Activated CD4-positive, alpha-beta T cell treated with anti-CD3 and anti-CD28 coated beads, Interleukin-2, amount 50 U/mL, for 4 hours (primary cell): Measurements from ENCODE around the gene S100PBP.

Source experiments
- DNase-seq, 2 experiments: peaks; one replicate each; pipeline ENCODE4 v3.0.0-alpha.2; 2020

S100PBP gene

DNA sequence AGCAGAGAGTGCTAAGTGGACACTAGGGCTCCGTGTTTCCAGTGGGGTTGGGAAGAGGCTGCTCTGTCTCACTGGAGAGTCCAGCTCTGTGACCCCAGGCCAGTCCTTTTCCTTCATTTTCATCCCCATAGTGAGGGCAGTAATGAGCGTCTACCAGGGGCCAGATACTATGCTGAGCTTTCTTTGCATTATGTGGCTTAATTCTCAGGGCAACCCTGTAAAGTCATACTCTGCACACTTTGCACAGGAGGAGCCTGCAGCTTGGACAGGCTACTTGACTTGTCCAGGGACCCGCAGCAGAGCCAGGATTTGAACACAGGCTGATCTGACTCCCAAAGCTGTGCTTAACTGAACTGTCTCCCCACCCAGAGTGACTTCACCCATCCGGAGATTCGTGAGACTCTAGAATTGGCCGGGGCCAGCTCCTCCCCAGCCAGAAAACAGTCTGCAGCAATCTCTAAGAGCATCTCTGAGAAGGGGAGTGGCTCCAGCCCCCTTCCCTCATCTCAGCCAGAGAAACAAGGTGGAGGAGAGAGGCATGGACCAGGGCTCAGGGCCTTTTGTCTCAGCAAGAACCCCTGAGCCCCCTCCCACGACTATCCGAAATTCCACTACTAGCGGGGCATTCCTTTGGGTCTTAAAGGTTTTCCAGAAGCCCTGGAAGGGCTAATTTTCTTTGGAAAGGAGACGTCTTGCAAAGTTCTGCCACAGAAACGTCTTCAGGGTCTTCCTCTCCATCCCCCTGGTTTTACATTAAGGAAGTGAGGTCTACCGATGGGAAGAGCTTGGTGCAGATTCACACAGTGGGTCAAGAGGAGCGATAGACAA lies 54.1 kb downstream of the S100PBP start:
- DNase-seq, result no peak

DNA sequence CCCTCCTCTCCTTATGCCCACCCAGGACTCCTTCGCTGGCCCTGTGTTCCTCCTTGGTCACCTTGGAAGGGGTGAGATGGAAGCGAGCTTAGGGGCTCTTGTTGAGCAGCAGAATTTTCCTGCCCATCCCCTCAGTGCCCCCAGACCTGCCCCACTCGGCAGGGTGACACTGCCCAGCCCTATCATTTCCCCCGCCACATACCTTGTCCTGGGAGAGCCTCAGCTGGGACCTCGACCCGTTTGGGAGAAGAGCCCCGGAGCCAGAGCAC lies 54.7 kb downstream of the S100PBP start:
- no peak for DNase-seq

DNA sequence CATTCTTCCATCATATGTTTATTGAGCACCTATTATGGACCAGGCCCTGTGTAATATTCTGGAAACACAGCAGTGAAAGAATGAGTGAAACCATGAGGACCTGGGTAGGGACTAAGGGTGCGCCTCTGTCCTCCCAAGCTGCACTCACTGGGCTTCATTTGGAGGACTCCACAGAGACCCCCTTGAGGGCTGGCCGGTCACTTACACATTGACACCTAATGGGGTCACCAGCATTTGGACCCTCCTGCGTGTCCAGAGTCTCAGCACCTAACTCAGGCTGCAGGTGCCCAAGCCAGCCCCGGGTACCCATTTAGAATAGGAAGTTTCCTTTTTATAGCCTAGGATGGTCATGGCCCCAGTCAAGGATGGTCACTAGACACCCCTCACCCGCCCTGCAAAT lies 56.0 kb downstream of the S100PBP start:
- DNase-seq, result no peak

DNA sequence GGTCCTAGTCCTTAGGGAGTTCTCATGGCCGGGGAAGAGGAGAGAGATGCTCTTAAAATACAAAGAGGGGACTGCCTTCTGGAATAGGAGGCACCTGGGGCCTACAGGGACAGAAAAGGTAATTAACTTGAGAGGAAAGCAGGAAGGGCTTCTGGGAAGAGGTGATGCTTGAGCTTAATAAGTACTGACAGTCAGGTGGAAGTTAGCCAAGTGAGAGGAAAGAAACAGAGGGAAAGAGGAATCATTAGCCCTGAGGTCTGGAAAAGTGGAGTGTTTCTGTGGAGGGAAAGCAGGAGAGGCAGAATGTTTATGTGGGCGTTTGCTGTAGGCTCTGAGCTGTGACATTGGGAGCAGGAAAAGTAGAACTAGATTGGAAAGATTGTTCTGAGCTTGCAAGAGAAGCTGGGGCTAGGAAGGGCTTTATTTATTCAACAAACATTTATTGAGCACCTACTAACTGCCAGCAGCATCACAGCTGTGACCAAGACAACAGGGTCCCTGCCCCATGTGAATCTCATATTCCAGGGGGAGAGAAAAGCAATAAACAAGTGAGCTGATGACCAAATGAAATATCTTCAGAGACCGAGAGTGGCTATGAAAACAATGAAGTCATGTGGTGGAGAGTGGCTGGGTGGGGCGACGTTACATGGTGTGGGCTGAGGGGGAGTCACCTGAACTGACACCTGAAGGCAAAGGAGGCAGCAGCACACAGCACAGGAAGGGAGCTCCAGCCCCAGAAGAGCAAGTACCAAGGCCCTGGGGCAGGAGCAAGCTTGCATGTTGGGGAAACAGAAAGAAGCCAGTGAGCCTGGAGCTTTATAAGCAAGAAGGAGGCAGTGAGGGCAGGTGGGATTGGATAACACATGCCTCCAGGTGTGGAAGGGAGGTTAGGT lies 57.7 kb downstream of the S100PBP start:
- DNase-seq, result no peak

DNA sequence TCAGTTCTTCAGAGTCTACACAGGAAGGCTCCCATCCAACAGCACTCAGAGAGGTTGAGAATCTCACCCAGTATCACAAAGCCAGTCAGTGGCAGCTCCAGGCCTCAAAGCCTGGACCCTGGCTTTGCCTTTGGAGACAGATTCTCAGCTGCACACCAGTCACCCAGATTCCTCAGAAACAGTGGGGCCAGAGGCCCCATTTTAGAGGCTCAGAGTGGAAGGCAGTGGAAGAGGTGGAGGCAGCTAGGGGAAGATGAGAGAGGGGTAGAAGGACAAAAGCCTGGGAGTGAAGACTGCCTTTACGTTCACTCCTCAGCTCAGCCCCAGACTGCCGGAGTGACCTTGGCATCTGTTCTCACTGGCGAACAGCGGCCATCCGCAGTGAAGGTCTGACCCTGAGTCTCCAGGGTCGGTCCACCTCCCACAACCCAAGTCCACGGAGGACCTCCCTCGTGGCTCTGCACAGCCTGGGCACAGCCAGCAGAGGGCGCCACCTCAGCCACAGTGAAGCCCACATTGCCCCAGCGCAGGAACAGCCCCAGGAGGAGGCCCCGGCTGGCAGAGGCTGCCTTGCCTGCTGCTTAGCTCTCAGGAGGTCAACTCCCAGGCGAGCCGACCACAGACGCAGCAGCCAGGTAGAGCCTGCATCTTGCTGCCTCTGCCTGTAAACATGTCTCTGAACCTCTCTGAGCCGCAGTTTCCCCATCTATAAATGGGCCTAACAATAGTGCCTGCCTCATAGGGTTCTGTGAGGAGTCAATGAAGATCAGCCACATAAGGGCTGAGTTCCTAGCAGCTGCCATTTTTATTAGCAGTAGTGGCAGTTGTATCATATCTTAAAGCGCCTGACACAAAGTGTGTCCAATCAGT lies 59.1 kb downstream of the S100PBP start:
- peak; percentile 36 to 41 for DNase-seq

DNA sequence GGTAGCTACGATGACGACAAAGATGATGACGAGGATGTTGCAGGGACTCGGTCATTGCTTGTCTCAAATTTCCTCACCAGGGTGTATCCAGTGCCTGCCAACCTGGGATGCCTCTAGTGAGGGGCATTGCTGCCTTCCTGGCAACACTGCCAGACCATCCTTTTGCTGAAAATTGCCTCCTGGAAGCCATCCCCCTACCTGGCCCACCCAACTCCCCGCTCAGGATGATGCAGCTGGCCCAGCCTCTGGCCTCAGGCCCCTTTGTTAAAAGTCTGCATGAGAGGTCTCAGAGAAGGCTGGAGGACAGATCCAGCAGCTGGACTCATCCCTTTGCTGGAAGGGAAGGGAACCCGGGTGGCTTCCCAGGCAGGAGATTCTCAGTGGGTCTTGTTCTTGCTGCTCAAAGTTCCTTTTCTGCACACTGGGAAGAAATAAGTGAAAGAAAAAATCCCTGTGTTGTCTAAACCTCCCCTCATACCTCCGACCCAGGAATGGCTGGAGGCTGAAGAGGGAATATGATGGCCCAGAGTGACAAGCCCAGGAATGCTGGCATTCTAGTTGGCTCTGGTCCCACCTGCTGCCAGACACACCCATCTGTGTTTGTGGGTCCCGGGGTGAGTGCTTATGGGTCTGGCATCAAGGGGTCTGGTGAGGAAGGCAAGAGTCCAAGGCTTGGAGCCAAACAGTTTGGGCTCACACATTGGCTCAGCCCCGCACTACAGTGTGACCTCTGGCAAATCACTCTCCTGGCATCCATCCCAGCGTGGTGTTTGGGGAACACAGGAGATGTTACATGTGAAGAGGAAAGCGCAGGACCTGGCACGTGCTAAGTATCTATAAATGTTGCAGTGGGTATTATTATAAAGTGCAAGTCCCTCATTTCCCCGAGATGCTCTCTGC lies 60.0 kb downstream of the S100PBP start:
- DNase-seq, result no peak

DNA sequence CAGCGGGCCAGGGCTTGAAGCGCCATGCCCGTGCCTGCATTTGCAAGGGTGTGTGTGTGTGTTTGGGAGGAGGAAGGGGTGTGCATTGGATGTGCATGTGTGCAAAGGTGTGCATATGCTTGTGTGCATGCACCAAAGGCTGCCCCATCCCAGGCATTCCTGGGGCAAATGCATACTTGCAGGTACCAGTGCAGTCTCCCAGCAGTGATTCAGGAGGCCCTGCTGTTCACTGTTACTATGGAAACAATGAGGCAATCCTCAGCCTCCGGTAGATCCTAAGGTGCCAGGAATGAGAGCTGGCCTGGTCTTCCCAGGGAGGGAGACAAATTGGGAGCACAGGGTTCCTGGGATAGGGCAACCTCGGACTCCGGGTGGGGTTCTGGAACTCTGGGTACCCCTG lies 60.7 kb downstream of the S100PBP start:
- no peak for DNase-seq

DNA sequence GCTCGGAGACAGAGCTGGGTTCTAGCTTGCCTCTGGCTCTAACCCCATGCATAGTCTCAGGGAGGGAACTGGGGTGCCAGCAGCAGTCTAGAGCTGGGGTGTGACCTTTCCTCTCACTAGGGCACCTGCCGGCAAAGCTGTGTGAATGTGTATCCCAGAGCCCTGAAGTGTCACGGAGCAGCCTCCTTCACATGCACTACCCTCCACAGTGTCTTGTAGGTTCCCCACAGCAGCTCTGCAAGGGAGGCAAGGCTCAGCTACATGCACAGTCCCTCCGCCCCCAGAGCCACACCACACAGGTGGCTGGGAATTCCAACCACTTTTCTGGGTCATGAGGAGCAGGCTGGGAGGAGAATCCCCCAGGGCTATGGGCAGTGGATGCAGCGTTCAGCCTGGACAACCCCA lies 61.2 kb downstream of the S100PBP start:
- DNase-seq, result no peak

DNA sequence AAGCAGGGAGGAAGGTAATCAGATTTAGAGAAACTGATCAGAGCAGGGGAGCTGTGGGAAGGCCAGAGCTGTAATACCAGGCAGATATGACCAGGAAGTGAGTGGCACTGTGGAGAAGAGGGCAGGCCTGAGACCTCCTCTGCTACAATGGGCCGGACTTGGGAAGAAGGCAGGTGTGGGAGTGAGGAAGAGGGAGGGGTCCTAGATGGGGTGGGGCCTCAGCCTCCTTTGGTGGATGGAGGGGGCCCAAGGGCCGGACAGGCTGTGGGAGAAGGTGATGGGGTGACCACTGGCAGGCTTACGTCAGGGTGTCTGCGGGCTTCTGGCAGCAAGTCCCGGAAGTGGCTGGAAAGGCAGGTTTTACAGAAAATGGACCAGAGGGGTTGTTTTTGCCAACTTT lies 63.8 kb downstream of the S100PBP start:
- no peak for DNase-seq

DNA sequence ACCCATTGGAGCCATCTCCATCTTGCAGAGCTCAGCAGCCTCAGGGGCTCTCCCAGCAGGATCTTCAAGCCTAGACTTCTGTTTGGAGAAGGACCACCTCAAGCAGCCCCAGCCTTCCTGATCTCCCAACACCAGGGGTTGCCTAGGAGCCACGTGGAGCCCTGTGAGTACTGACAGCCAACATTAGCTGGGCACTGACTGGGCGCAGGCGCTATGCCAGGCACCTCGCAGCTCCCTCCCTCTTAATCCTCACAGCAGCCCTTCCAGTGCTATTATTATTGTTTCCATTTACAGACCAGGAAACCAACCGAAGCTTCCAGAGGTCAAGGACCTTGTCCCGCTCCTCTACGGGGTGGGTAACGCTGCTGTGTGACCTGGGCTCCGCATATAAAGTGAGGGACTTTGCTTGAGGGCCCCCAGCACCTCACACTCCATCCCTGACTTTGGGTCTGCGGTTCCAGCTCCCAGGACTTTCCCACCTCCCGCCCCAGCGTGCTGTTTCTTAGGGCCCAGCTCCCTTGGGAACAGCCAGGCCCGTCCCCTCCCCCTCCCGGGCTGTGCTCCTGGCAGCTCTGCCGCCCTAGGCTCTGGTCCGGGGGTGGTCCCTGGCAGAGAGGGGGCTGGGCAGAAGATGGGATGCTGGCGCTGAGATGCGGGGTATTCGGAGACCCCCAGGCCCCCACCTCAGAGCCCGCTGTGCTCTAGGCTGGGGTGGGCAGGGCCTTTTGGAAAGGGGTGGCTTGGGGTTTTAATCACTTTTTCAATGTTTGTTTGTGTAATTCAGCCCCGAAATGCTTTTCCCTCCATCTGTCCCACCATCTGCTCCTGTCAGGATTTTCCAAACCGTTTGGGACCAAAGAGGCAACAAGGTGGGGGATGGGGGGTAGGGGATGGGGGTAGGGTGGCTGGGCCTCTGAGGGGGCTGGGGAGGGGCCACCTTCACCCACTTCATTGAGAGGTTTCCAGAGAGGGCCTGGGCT lies 64.7 kb downstream of the S100PBP start:
- DNase-seq, result no peak

DNA sequence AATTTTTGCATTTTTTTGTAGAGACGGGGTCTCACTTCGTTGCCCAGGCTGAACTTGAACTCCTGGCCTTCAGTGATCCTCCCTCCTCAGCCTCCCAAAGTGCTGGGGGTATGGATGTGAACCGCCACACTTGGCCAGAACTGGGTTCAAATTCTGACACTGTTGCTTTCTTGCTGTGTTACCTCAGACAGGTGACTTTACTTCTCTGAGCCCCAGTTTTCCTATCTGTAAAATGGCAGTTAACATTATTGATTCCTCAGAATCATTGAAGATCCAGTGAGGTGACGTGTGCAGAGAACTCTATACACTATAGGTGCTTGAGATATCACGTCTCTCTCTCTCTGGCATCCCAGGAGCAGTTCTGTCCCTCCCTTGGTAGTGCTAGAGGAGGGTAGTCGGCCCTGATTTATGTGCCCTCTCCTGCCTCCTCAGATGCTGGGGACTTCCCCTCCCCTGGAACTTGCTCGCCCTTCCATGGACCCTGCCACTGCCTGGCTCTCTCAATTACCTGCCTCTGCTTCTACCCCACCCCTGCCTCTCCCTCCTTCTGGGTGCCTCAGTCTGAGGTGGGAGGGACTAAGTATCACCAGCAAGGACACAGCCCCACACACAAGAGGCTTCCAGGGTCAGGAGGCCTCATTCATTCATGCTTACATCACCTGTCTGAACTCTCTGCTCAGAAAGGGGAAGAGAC lies 66.0 kb downstream of the S100PBP start:
- DNase-seq, result no peak

DNA sequence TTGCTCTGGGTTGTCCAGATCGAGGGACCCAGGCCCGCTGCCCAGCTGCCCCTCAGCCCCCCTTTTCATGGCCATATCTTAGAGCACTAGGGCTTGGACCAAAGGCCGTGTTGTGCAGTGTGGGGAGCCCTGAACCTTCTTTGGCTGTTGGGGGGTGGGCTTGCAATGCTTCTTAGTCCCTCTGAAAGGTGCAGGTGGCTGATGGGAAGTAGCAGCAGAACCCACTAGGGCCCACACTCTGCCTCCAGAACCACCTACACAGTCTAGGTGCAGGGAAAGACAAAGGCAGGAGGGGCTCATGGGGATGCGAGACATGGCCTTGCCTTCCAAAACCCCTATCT lies 66.5 kb downstream of the S100PBP start:
- DNase-seq, result no peak

DNA sequence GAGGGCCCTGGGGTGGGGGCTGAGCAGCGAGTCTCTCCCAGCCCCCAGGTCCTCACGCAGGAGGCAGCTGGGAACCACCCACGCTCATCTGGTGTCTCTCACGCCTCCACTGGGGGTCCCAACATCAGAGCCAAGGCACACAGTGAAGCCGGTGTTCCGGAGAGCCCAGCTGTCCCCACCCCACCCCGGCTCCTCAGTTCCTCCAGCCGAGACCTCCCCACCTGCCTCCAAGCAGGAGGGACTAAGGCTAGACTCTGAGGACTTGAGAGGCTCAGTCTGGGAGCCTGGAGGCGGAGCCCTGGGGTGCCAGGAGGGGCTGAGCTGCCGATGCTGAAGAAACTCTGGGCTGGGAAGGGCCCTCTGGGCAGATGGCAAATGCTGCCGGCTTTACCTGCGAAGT lies 67.3 kb downstream of the S100PBP start:
- DNase-seq, result no peak

DNA sequence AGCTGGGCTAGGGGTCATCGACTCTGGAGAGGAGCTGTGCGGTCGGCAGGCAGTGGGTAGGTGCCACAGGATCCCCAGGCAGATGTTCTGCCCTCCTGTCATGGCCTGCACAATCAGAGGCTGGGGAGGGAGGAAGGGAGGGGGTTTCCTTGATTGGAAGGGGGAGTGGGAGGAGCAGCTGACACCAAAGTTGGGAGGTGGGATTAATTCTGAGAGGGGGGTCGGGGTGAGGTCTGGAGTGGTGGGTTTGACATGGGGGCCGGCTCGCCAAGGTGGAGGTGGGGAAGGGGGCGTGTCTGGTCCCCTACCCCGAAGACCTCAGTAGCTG lies 68.2 kb downstream of the S100PBP start:
- DNase-seq, result no peak

DNA sequence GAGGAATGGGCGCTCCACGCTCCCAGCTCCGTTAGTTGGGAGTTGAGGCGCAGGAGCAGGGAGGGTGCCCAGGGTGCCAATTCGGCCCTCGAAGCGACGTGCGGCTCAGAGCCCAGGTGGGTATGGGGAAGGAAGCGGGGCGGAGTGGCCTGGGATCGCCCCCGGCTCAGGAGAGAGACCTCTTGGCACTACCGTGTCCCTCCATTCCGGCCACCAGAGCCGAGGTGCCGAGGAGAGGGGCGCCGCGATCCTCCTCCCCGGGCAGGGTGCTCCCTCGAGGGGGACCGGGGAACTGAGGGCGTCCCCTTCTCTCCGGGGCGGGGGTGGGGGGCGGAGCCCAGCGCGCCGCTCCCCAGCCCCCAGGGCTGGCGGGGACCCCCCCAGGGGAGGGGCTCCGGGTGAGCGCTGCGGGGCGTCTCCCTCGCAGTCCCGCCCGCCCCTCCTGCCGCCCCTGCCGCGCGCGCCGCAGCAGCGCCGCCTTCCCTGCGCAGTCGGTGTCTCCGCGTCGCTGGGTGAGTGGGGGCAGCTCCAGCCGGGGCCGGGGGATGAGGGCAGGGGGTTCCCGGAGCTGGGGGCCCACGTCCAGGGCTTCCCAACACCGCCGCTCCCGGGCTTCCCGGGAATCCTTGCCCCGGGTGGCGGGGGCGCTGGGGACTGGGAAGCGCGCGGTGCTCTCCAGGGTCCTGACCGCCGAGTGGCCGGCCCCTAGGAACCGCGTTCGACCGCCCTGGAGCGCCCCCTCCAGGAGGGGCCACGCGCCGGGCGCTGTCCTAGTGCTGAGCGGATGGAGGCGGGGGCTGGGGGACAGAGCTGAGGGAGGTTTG lies 68.8 kb downstream of the S100PBP start, which contains the start of gene HPCA:
Gene HPCA (plus strand): TSS at position 488 of the 824 bp plus-strand sequence. CDS start 2,408 bp downstream, outside the sequence.
- DNase-seq, result no peak

DNA sequence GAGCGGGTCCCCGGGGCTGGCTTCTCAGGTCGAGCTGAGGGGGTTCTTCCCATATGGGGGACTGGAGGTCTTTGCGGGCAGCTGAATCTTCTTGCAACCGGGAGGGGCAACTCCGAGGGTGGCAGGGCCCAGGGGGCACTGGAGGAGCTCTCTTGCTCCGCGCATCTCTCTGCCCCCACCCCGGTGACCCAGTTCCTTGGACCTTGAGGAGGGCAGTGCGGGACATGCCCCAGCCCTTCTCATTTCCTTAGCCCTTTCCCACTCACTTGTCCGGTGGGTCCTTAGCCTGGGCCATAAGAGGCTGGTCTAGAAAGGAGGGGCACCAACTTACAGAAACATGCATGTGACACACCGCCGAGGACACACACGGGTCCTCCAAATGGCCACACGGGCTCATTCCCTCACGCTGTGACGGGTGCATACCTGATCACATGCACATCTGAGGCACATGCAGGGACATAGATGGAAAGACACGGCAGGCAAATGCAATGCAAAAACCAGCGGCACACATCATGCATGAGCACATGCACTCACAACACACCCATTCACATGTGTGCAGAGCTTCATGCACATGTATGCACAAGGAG lies 69.5 kb downstream of the S100PBP start:
- no peak for DNase-seq

DNA sequence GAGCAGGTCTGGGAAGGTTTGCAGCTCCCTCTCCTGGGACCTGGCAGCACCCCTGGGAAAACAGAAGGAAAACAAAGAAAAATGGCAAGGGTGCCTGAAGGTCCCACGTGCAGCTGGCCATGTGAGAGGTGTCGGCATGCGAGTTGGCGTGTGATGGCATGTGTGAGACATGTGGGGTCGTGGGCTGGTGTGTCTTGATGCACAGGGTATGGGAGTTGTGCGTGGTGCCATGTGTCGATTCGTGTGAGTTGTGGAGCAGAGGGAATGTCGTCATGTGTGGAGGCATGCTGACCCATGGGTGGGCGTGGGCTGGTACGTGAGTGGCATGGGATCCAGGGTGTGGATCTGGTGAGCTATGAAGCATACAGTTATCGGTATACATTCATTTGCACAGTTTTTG lies 70.2 kb downstream of the S100PBP start:
- DNase-seq, result no peak

DNA sequence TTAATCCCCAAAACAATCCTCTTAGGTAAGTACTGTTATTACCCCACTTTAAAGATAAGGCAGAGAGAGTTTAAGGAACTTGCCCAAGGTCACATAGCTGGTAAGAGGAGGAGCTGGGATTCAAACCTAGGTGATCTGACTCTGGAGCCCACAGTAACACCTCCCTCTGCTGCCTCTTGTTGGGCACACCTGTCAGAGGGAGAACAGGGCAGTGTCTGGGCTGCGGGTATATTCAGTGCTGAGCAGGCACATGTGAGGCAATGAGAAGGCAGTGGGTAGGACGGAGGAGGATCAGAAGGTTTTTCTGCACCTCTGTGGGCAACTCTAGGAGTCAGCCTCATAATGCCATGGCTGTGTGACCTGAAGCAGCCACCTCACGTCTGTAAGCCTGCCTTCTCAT lies 70.7 kb downstream of the S100PBP start:
- no peak for DNase-seq
